OCI-LY7 (cell line): ENCODE data around the gene ZBTB39. TPM values are rescaled to one million over a fixed set of nuclear protein-coding genes. Genes with fewer than 3 reads are reported as not detected.
"Not testable (repeated sequence)": the region's sequence is repeated elsewhere in the genome, so short reads cannot be mapped to it uniquely, and the experiment has no call there.

Experiments used
- Bru-seq: library from RNA; stranded (reverse); fragments of 400-500 nt; gene quantifications from one replicate; lab custom pipeline; 2021; lab: Mats Ljungman, UMichigan
- BruChase-seq, 2 experiments: library from RNA; stranded (reverse); fragments of 400-500 nt; gene quantifications; one replicate each; lab custom pipeline; 2021; lab: Mats Ljungman, UMichigan
- BruUV-seq: library from RNA; stranded (reverse); fragments of 400-500 nt; replicated peaks from 2 replicates; lab custom pipeline; 2021; lab: Mats Ljungman, UMichigan
- CTCF ChIA-PET: fragments of 300-600 bp; sonication (Branson Sonifier 250); formaldehyde crosslinking; loops from one replicate; lab custom pipeline; 2022; ENCODE audit warnings: antibody characterized with exemption; ENCODE audit not compliant: unreplicated experiment; lab: Charles Lee
- POLR2A ChIA-PET: fragments of 300-600 bp; sonication (Branson Sonifier 250); formaldehyde crosslinking; loops from one replicate; lab custom pipeline; 2022; ENCODE audit warnings: antibody characterized with exemption; lab: Charles Lee
- DNase-seq: peaks from one replicate; pipeline ENCODE4 v3.0.0-alpha.2; 2015; ENCODE audit warnings: low spot score
- H2AFZ ChIP-seq: fragments of 200-600 bp; sonication (generic), shearing (Covaris generic); 2 replicates; pipeline ENCODE4 v1.6.1; 2014; ENCODE audit warnings: mild to moderate bottlenecking, antibody characterized with exemption, low read length, moderate library complexity
- H3K27ac ChIP-seq: fragments of 200-600 bp; sonication (generic); 2 replicates; pipeline ENCODE4 v1.5.1; 2014; ENCODE audit warnings: mixed run types, low read depth, mild to moderate bottlenecking, moderate library complexity, low read length, inconsistent platforms; ENCODE audit not compliant: poor library complexity, severe bottlenecking
- H3K36me3 ChIP-seq: fragments of 200-600 bp; sonication (generic); 2 replicates; pipeline ENCODE4 v1.6.1; 2014; ENCODE audit warnings: mild to moderate bottlenecking, antibody characterized with exemption, low read length, moderate library complexity, mixed read lengths; ENCODE audit not compliant: insufficient read depth
- H3K4me1 ChIP-seq: fragments of 200-600 bp; sonication (generic); 2 replicates; pipeline ENCODE4 v1.5.1; 2014; ENCODE audit warnings: mild to moderate bottlenecking, low read length; ENCODE audit not compliant: insufficient read depth, poor library complexity, severe bottlenecking
- H3K4me2 ChIP-seq: fragments of 200-600 bp; sonication (generic); 2 replicates; pipeline ENCODE4 v1.6.1; 2014; ENCODE audit warnings: mild to moderate bottlenecking, low read length
- H3K4me3 ChIP-seq: fragments of 200-600 bp; sonication (generic); 2 replicates; pipeline ENCODE4 v1.5.1; 2014; ENCODE audit warnings: mild to moderate bottlenecking, low read depth, low read length; ENCODE audit not compliant: poor library complexity, severe bottlenecking
- H3K79me2 ChIP-seq: fragments of 200-600 bp; sonication (generic); 2 replicates; pipeline ENCODE4 v1.6.1; 2016; ENCODE audit warnings: low read depth, mild to moderate bottlenecking, low read length, moderate library complexity, mixed read lengths; ENCODE audit not compliant: insufficient read depth
- H3K9me2 ChIP-seq: fragments of 200-600 bp; sonication (generic); 2 replicates; pipeline ENCODE4 v1.6.1; 2016; ENCODE audit warnings: mild to moderate bottlenecking, low read length, mixed read lengths; ENCODE audit not compliant: insufficient read depth
- H3K9me3 ChIP-seq: fragments of 200-600 bp; sonication (generic); 2 replicates; pipeline ENCODE4 v1.6.1; 2014; ENCODE audit warnings: mild to moderate bottlenecking, mixed run types, low read length, mixed read lengths
- H4K20me1 ChIP-seq: fragments of 200-600 bp; sonication (generic); 2 replicates; pipeline ENCODE4 v1.6.1; 2014; ENCODE audit warnings: mild to moderate bottlenecking, antibody characterized with exemption, low read length, moderate library complexity, mixed read lengths; ENCODE audit not compliant: insufficient read depth
- CTCF ChIP-seq: fragments of 200-600 bp; sonication (generic); conservative IDR thresholded peaks from 2 replicates; pipeline ENCODE4 v1.5.1; 2014; ENCODE audit warnings: mild to moderate bottlenecking, antibody characterized with exemption, low read length, moderate library complexity, mixed read lengths
- EZH2phosphoT487 ChIP-seq: fragments of 200-600 bp; sonication (generic); IDR thresholded peaks from 2 replicates; pipeline ENCODE4 v1.6.1; 2018; ENCODE audit warnings: low read depth, borderline replicate concordance, mild to moderate bottlenecking, mixed run types, antibody characterized with exemption, low read length, moderate library complexity, mixed read lengths
- intact Hi-C: fragments of 100-400 bp; cut with micrococcal nuclease; formaldehyde crosslinking; loops from one replicate; pipeline ENCODE4 v1.10.0; 2022; ENCODE audit not compliant: unreplicated experiment
- long read RNA-seq: library from polyadenylated mRNA; stranded (forward); transcript quantifications from one replicate; pipeline ENCODE4 v2.0.0, GENCODE V29; 2022
- total RNA-seq, 2 experiments: library from RNA; depleted of rRNA in 1 of 2; stranded (reverse); fragments of >200 nt in 1 of 2; shearing (Covaris generic) in 1 of 2; gene quantifications; 2 replicates each; pipeline ENCODE4 v1.2.3, GENCODE V29; 2014 to 2022

The ZBTB39 gene, protein sequence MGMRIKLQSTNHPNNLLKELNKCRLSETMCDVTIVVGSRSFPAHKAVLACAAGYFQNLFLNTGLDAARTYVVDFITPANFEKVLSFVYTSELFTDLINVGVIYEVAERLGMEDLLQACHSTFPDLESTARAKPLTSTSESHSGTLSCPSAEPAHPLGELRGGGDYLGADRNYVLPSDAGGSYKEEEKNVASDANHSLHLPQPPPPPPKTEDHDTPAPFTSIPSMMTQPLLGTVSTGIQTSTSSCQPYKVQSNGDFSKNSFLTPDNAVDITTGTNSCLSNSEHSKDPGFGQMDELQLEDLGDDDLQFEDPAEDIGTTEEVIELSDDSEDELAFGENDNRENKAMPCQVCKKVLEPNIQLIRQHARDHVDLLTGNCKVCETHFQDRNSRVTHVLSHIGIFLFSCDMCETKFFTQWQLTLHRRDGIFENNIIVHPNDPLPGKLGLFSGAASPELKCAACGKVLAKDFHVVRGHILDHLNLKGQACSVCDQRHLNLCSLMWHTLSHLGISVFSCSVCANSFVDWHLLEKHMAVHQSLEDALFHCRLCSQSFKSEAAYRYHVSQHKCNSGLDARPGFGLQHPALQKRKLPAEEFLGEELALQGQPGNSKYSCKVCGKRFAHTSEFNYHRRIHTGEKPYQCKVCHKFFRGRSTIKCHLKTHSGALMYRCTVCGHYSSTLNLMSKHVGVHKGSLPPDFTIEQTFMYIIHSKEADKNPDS
- total RNA-seq (2014; rRNA removed; shearing (Covaris generic)) = 10.9 TPM in 2 replicates
- total RNA-seq (2022) = 10.0 and 10.7 TPM in 2 replicates
- Bru-seq, nascent RNA = percentile 69 among the genes with signal in this experiment
- percentile 57 among the genes with signal in this experiment for BruChase-seq, experiment 1, labeled RNA remaining after a 6-hour chase
- percentile 88 among the genes with signal in this experiment for BruChase-seq, experiment 2, labeled RNA remaining after a 2-hour chase
- long read RNA-seq, full-length matches to known transcripts = 3 of 5 reads
- long read RNA-seq, partial matches to known transcripts = 0 of 5 reads
- long read RNA-seq, other reads (novel, unspliced or antisense) = 2 of 5 reads

DNA sequence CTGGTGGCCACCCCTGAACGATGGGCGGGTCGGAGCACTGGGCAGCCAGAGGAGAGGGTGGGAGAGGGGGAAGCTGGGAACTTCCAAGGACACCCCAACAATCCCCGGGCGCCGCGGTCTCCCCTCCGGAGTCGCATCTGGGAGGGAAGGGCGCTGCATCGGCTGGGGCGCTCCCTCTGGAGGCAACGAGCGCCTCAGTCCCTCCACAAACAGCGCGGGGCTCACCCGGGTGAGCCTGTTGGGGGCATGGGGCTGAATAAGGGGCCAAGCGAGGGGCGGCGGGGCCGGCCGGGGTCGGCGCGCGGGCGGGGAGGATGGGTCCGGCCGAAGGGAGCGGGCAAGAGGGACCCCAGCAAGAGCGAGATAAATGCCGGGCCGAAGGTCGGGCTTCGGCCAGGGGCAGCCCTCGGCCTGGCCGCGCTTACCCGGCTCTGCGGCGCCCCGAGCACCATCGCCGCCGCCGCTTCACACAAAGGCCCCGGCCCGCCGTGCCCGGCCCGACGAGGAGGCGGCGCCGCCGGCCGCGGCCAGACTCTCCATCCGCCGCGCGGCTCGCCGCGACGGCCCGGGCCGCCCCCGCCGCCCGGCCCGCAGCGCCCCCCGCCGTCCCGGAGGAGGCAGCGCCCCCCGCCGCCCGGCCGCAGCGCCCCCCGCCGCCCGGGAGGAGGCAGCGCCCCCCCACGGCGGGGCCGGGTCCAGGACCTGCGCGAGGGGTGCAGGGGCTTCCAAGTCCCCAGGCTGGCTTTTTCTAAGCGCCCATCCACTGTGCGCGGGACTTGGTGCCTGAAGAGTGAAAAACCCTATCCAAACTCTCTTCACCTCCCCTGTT, at the start of gene ZBTB39:
Gene ZBTB39 (minus strand): TSS at position 567 of the 829 bp plus-strand sequence. CDS start 1,629 bp downstream, outside the sequence.
- 0 out of 2 replicates have a peak, but pooled peaks cover 5% of the 10 kb centered on the region for H4K20me1 ChIP-seq
- H3K4me3 ChIP-seq = peak within 1 kb of the TSS; percentile 92
- no peaks in the 10 kb centered on the region for H3K9me2 ChIP-seq
- BruUV-seq = no TSS peak
- TF ChIP-seq CTCF (peak; percentile 76), EZH2phosphoT487 (no peak)
- H3K4me1 ChIP-seq = peaks cover 15% of the 10 kb centered on the region
- peaks cover 16% of the 10 kb centered on the region; the same call in 1 of the 2 replicates for H3K79me2 ChIP-seq
- peak within 1 kb of the TSS; percentile 88 for H2AFZ ChIP-seq
- peaks cover 35% of the 10 kb centered on the region for H3K36me3 ChIP-seq
- peak within 1 kb of the TSS; percentile 85 for H3K4me2 ChIP-seq
- ChIA-PET CTCF (interaction anchor here (1.0 to 3.0 kb wide), 2 partner anchors 10 to 105 kb away, joined by 9 to 12 read pairs; partner anchors contain the start of genes STAT6 and TAC3), POLR2A (interaction anchor here (0.5 to 1.4 kb wide), 3 partner anchors 12 to 130 kb away, joined by 3 to 4 read pairs (median 3); partner anchors contain the start of gene STAT6)
- H3K9me3 ChIP-seq = no peaks in the 10 kb centered on the region
- peak; percentile 84 for DNase-seq
- intact Hi-C loops = loop anchor here (5.0 kb wide), 1 partner anchor 176 kb away; no protein-coding TSS in a partner anchor
- H3K27ac ChIP-seq = peak within 1 kb of the TSS; percentile 44

- no peaks in the 10 kb centered on the region for H3K9me3 ChIP-seq
- H3K9me2 ChIP-seq = no peaks in the 10 kb centered on the region
- CTCF ChIA-PET = no interaction called here
- no peak for DNase-seq
- no peak overlapping the region for H3K4me2 ChIP-seq
- H4K20me1 ChIP-seq = no peaks in the 10 kb centered on the region
- POLR2A ChIA-PET = interaction anchor here (0.6 kb wide), 1 partner anchor 38 kb away, joined by 3 read pairs; no protein-coding TSS in a partner anchor
- H3K27ac ChIP-seq = no peak overlapping the region
- no peak overlapping the region for H2AFZ ChIP-seq
- no peak for TF ChIP-seq EZH2phosphoT487
- H3K4me3 ChIP-seq = no peak overlapping the region
- H3K36me3 ChIP-seq = peaks cover 66% of the 10 kb centered on the region
- BruUV-seq = no TSS peak
- H3K79me2 ChIP-seq = no peaks in the 10 kb centered on the region
- peaks cover 12% of the 10 kb centered on the region for H3K4me1 ChIP-seq
- intact Hi-C loops = no loop called here
These were observed 49.5 kb upstream of the ZBTB39 start for GRCh38 chr12:57055824-57056223.

DNA sequence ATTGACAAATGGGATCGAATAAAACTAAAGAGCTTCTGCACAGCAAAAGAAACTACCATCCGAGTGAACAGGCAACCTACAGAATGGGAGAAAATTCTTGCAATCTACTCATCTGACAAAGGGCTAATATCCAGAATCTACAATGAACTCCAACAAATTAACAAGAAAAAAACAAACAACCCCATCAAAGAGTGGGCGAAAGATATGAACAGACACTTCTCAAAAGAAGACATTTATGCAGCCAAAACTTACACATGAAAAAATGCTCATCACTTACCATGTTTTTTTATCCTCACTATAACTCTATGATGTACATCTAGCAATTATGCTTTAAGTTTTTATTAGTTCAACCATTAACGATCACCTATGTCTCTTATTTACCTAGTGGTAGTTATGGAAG, 47.6 kb upstream of the ZBTB39 start:
- H2AFZ ChIP-seq, H3K27ac ChIP-seq, H3K4me2 ChIP-seq, H4K20me1 ChIP-seq, H3K4me1 ChIP-seq, CTCF ChIA-PET, intact Hi-C loops, H3K4me3 ChIP-seq, DNase-seq, BruUV-seq, POLR2A ChIA-PET, H3K9me3 ChIP-seq, H3K79me2 ChIP-seq, H3K9me2 ChIP-seq: not testable (repeated sequence)
- H3K36me3 ChIP-seq = peaks cover 46% of the 10 kb centered on the region

- DNase-seq, H2AFZ ChIP-seq, BruUV-seq, intact Hi-C loops, H3K4me2 ChIP-seq, CTCF ChIA-PET, H3K9me2 ChIP-seq, H3K27ac ChIP-seq, H3K79me2 ChIP-seq, H4K20me1 ChIP-seq, H3K9me3 ChIP-seq, H3K4me1 ChIP-seq, POLR2A ChIA-PET, H3K4me3 ChIP-seq: not testable (repeated sequence)
- H3K36me3 ChIP-seq = peaks cover 39% of the 10 kb centered on the region
These were observed 46.8 kb upstream of the ZBTB39 start for GRCh38 chr12:57053146-57053545.
